Measurements from ENCODE around the gene DAGLB.
"Not testable (repeated sequence)": the region's sequence is repeated elsewhere in the genome, so short reads cannot be mapped to it uniquely, and the experiment has no call there.

The DAGLB gene

DNA sequence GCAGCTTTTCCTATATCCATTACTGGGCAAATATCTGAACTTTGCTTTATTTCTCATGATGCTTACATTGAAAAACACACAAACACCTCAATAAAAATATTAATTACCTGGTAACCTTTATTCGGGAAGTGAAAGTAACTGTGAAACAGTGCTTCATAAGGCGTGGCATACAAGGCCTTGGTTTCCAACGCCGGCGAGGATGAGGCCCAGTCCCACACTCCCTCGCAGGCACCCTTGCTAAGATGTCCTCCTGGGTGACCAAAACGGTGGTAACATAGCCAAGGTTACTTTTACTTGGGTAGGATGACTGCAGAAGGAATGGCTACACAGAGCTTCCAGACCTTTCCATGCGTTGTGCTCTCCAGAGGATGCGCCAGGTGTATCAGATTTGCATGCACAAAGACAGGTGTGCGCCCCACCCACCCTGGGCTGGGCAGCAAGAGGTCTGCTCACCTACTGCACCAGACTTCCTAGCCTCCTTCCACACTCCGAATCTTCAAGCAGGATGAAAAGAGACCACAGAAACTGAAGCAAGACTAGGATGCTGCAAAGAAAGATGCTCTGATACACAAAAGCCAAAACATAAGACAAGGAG is 13.3 kb upstream of the DAGLB start:
- no peak for DNase-seq

DNA sequence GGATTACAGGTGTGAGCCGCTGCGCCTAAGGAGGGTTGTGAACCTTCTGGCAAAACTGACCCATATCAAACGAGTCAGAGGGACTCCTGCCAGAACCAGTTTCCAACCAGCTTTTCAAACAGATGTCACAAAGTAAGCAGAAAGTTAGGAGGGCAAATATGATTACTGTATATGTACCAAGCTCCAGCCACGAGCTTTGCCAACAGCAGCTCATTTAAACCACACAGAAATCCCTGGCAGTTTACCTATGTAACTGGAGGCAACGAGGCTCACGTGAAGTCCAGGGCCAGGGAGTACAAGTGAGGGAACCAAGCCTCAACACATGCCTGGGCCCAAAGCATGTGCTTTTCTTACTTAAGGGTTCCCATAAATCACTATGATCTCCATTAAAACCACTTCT is 12.5 kb upstream of the DAGLB start:
- DNase-seq, result no peak

DNA sequence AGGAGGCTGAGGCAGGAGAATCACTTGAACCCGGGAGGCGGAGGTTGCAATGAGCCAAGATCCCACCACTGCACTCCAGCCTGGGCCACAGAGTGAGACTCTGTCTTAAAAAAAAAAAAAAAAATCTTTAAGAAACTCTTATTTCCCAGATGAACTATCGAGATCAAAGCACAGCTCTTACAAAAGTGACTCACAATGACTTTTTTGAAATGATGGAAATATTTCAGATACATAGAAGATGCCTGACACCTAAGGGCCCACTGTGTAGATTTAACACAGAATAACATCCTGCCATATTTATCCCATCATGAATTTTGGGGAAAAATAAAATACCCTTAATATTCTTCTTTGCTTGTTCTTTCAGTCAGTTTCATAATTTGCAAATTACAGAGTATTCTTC is 10.9 kb upstream of the DAGLB start:
- not testable (repeated sequence) for DNase-seq

DNA sequence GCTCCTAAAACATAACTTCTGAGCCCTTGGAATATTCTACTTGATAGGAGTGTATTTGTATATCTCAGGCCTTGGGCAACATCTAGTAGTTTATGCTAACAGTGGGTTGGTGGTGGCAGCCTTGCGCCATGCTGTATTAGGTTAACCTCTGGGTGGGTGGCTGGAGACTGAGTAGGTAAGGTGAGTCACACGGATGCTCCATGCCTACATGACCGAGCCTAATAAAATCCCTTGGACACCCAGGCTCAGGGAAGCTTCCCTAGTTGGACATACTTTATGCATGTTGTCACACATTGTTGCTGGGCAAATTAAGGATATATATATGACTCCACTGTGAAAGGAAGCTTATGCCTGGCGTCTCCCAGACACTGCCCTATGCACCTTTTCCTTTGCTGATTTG is 6.0 kb upstream of the DAGLB start:
- no peak for DNase-seq

DNA sequence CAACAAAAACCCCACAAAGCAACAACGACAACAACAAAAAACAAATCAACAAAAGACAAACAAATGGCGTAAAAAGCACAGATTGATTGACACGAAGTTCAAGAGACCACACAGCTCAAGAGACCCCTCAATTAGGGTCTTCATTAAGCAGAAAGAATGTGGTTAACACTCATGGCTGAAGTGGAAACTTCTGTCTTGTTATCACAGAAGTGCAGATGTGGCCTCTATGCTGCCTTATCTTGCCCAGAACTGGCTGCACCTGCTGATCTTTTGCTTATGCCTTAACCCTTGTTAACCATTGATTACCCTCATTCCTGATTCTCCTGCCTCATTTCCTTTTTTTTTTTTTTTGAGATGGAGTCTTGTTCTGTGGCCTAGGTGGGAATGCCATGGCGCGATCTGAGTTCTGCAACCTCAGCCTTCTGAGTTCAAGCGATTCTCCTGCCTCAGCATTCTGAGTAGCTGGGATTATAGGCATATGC is 3.5 kb upstream of the DAGLB start:
- no peak for DNase-seq

DNA sequence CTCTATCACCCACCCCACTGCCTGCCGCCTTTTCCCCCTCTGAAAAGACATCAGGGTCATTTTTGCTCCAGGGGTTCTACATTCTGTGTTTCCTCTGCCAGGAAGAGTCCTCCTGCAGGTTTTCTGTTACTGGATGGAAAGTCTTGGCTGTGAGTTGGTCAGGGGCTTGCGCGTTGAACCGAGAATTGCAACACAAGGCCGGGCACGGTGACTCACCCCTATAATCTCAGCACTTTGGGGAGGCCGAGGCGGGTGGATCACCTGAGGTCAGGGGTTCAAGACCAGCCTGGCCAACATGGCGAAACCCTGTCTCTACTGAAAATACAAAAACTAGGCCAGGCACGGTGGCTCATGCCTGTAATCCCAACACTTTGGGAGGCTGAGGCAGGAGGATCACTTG is 2.8 kb upstream of the DAGLB start:
- not testable (repeated sequence) for DNase-seq

DNA sequence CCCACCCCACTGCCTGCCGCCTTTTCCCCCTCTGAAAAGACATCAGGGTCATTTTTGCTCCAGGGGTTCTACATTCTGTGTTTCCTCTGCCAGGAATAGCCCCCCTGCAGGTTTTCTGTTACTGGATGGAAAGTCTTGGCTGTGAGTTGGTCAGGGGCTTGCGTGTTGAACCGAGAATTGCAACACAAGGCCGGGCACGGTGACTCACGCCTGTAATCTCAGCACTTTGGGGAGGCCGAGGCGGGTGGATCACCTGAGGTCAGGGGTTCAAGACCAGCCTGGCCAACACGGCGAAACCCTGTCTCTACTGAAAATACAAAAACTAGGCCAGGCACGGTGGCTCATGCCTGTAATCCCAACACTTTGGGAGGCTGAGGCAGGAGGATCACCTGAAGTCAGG is 2.1 kb upstream of the DAGLB start:
- DNase-seq, result not testable (repeated sequence)

DNA sequence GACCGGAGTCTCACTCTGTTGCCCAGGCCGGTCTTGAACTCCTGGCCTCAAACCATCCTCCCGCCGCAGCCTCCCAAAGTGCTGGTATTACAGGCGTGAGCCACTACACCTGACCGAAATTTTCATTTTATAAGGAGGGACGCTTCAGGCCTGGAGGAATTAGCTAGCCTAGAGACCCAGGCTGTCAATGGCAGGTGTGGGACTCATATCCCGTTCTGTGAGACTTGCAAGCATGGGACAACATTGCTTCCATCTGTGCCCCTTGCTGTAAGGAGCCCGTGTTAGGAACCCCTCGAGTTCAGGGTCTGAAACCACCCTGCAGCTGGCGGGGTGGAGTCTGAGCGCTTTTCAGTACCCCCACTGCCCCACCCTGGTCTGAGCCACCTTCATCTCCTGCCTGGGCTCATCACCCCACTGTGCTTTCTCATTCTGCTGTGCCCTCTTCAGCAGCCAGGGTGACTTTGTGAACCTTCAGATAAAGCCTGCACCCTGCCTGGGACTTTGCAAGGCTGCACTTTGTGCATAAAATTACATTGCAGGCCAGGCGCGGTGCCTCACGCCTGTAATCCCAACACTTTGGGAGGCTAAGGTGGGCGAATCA is 1.3 kb upstream of the DAGLB start:
- no peak for DNase-seq

DNA sequence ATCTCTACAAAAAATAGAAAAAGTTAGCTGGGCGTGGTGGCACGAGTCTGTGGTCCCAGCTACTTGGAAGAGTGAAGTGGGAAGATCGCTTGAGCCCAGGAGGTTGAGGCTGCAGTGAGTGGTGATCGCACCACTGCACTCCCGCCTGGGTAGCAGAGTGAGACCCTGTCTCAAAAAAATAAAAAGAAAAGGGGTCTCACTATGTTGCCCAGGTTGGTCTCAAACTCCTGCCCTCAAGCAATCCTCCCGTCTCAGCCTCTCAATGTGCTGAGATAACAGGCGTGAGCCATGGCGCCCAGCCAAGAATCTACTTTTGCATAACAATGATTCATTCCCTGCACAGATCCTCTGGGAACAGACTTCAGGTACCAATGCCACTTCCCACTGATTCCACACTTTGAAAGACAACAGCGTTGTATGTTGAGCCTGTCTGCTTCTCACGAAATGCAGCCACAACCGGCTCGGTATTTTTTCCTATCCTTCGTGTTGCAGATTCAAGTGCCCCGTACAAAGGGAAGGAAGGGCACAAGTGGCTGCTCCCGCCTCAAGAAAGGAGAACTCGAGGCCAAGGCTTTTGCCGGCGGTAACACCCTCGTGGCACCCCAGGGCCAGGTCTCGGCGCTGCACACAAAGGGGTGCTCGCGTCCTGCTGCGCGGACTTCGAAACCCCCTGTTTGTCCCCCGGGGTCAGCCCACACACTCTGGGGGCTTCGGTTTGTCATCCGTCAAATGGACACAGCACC is 745 bp downstream of the DAGLB start:
- DNase-seq, result peak; percentile 9

DNA sequence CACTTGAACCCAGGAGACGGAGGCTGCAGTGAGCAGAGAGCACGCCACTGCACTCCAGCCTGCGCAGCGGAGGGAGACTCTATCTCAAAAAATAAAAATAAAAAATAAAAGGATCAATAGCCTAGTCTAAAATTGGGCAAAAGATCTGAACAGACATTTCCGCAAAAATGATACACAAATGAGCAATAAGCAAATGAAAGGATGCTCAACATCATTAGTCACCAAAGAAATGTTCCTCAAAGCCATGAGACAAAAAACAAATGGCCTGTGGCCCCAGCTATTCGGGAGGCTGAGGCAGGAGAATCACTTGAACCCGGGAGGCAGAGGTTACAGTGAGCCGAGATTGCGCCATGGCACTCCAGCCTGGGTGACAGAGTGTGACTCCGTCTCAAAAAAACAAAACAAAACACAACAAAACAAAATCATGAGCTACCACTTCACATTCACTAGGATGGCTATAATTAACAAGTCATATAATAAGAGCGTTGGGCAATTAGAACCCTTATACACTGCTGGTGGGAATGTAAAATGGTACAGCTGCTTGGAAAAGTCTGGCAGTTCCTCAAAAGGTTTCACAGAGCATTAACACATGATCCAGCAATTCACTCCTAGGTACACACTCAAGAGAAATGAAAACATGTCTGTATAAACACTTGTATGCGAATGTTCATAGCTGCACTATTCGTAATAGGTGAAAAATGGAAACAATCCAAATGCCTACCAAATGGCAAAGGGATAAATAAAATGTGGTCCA is 3.1 kb downstream of the DAGLB start:
- no peak for DNase-seq

DNA sequence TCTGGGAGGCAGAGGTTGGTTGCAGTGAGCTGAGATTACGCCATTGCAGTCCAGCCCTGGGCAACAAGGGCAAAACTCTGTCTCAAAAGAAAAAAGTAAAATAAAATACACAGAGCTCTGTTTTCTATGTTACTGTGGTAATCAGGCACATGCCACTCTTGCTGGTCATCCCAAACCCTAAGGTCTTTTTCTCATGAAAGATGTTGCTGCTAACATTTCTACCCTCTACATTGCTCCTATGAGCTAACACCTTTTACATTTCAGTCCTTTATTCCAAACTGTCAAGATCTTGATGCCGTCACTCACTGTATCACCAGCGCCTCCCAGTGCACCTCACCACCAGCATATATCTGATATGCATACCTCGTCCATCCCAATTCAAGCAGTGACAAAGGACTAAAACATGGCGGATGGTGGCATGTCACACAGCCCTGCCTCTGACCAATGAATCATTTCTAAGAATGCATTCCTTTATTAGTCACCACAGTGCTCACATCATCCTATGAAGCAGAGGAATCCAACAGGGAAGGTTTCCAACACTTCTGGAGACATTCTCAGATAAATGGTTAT is 4.3 kb downstream of the DAGLB start:
- no peak for DNase-seq

DNA sequence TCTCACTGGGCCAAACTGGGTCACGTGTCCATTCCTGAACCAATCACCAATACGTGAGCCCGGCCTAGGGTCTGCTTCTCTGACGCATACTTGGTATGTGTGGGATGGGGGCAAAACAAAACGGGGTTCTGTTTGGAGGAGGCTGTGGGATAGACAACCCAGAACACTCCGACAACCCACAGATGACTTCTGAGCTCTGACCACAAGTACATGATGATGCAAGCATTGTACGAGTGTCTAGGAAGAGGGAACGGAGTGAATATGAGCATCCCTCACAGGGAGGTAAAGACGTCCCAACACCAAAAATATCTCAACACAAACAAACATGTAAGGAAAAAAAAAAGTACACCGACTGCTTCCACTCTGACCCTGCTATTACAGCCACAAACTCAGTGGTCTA is 5.6 kb downstream of the DAGLB start:
- no peak for DNase-seq

DNA sequence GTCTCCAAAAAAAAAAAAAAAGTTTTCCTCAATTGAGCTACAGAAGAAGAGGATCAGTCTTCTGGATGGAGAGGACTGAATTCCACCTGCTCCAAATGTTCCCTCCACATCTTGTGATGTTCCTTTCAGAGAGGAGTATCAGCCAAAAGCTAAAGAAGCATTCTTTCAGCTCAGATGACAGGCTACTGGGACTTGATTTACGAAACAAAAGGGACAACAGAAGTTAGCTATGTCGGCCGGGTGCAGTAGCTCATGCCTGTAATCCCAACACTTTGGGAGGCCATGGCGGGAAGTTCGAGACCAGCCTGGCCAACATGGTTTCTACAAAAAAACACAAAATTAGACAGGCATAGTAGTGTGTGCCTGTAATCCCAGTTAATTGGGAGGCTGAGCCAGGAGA is 7.4 kb downstream of the DAGLB start:
- DNase-seq, result no peak

DNA sequence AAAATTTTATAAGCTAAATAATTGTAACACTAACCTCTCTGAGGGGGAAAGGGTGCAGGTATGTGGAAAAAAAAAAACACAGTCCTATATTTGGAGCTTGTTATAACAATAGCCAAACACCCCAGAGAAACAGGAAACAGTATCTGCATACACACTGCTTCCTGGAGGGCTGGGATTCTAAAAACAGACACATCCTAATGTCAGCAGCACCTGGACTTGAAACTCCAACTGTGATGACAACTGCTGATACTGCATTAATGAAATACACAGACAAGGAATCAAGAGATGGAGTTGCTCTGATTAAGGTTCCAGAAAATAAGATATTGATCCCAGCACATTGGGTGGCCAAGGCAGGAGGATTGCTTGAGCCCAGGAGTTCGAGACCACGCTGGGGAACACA is 9.3 kb downstream of the DAGLB start:
- no peak for DNase-seq

DNA sequence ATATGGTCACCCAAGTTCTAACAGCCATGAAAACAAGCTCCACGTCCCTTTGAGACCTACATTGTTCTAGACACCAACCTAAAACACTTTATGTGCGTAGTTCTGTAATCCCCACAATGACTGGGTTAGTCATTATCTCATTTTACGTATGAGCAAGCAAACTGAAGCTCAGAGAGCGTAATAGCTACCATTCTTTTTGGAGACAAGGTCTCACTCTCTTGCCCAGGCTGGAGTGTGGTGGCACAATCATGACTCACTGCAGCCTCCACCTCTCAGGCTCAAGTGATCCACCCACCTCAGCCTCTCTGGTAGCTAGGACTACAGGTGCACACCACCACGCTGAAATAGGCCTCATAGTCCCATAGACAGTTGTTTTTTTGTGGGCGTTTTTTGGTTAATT is 10.5 kb downstream of the DAGLB start:
- no peak for DNase-seq

DNA sequence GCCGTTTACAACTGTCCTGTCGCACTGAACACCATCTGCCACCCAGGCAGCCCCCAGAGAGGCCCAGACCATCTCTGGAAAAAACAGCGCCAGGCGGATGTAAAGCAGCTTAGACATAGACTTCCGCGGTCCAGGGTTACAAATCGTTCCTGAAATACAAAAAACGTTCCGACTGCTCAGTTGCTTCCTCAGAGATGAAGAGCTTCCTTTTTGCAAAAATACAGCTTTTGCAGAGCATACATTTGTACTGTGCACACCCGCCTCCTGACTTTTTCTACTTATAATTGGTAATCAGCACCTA is 11.4 kb downstream of the DAGLB start:
- DNase-seq, result peak; percentile 7

DNA sequence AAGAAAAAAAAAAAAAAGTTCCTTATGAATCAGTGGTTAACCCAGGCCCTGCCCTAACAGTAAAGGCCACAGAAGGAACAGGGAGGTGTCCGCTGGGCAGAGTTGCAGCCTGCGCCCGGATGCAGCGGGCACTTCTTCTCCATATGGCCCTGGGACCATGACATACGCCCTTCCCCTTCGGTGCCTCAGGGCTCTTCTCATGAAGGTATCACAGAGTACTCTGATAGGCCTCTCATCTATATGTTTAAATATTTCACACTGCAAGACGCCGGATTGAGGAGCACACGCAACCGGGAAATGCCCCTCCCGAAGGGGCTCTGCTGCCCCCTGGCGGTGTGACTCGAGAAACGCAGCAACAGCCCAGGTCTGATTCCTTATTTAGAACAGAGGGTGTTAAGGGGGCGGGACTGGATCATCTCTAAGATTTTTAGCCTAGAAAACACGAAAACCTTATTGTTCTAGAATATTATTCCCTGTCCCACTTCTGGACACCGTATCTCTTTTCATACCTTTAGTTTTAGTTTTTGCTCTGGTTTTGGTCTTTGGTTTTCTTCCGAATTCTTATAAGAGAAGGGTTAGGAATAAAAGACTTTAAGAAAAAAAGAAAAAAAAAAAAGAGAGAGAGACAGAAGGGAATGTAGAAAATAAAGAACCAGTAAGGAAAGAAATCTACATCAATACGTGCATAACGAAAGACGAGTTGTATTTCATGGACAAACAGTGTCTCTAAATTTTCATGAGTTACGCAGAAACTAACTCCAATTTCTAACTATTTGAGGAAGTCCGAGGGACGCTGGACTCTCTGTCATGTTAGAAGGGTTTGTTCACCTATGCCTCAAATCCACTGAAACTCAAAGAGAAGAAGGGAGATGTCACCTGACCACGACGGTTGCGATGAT is 12.0 kb downstream of the DAGLB start:
- DNase-seq, result peak; percentile 82

DNA sequence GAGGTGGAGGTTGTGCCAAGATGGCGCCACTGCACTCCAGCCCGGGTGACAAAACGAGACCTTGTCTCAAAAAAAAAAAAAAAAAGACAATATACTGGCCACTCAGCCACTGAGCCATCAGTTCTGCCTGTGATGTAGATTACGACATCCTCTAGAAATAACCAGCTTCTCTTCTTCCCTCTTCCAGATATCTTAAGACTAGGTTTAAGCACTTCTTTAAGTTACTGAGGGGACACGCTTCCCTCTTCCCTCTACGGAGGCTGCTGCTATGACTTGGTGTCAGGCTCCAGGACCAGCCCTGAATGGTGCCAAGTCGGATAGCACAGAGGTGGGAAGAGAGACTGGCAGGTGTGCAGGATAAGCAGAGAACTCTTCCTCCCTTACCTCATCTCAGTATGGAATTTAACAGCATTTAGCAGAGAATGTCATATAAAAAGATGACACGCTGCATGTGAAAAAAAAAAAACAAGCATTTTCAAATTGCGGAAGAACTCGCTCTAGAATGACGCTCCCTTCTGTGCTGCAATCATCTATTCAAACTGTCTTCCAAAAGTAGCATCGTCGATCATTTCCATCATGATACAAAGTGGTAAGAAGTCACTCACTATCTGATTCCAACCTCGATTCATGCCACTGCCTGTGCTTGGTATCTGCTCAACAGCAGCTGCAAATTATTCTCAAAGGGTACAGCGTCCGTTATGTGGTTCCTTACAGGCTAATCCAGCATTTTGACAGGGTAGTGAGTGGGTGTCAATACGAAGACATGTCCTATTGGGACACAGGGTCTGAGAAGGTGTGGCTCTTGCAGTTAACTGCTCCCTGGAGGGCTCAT is 13.8 kb downstream of the DAGLB start:
- no peak for DNase-seq

DNA sequence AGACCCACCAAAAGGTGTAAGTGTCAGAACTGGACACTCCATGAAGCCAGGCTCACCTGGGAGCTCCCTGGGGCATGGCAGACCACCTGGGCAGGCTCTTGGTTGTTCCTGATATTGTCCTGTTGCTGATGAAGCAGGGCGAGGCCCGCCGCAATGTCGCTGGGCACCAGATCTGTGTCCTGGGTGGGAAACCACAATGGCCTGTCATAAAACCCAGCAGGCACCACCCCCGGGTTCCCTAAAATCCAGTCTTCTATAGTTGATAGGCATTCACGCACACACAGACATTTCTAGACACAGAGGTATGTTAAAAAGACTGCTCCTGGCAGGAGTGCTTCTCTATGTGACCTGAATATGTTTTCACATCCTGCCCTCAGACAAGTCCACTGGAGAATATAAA is 15.0 kb downstream of the DAGLB start:
- no peak for DNase-seq

DNA sequence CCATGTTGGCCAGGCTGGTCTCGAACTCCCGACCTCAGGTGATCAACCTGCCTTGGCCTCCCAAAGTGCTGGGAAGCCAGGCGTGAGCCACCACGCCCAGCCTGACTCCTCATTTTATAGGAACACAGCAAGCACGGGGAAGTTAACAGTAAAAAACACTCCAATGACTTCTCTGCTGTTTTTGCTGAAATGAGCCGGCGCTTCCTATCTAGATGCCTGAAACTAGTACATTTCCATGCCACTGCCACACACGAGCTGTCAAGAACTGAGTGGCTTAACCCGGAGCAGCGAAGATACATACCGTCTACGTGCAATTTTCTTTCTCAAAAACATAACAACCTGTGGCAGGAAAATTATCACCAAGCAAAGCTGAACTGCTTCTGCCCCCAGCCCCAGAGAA is 16.8 kb downstream of the DAGLB start:
- no peak for DNase-seq

DNA sequence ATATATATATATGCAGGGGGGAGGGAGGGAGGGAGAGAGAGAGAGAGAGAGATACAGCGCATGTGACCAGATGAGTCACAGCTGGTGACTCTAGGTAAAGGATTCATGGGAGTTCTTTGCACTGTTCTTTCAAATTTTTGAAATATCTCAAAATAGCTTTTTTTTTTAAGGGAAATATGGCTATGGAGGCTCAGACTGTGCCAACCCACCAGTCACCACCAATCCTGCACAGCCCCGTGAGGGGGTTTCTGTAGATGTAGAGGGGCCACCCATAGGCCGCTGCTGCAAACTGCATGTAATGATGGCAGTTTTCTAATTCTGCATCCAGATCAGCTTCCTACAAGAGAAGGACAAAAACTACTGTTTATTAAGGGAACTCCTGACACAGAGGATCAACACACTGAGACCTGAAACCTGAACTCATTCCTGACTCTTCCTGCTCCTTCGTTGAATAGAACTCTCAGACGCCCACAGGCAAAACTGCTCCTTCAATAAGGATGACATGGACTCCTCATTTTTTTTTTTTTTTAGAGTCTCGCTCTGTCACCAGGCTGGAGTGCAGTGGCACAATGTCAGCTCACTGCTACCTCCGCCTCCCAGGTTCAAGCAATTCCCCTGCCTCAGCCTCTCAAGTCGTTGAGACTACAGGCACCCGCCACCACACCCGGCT is 17.3 kb downstream of the DAGLB start:
- no peak for DNase-seq

All from effector CD4-positive, alpha-beta T cell (primary cell).